H9 (cell line): ENCODE data around the gene ASPHD1. TPM values are rescaled to one million over a fixed set of nuclear protein-coding genes. Genes with fewer than 3 reads are reported as not detected.

Experiments used
- DNase-seq: peaks from one replicate; pipeline ENCODE4 v3.0.0-alpha.2; 2017
- H2AFZ ChIP-seq: one replicate; pipeline ENCODE4 v1.6.1; 2013; ENCODE audit warnings: mild to moderate bottlenecking, low read length, control low read depth, moderate library complexity
- H2AK5ac ChIP-seq: 2 replicates; pipeline ENCODE4 v1.6.1; 2013; ENCODE audit warnings: low read length, control low read depth, mixed read lengths; ENCODE audit not compliant: insufficient read length
- H2BK120ac ChIP-seq: one replicate; pipeline ENCODE4 v1.6.1; 2013; ENCODE audit warnings: low read depth, mild to moderate bottlenecking, low read length, control low read depth, inconsistent platforms; ENCODE audit not compliant: poor library complexity, severe bottlenecking
- H2BK12ac ChIP-seq: 2 replicates; pipeline ENCODE4 v1.6.1; 2013; ENCODE audit warnings: low read length, control low read depth, mixed read lengths, low read depth; ENCODE audit not compliant: insufficient read length
- H2BK15ac ChIP-seq: 2 replicates; pipeline ENCODE4 v1.6.1; 2013; ENCODE audit warnings: low read depth, low read length, control low read depth
- H2BK20ac ChIP-seq: one replicate; pipeline ENCODE4 v1.6.1; 2013; ENCODE audit warnings: low read depth, mild to moderate bottlenecking, low read length, control low read depth, inconsistent platforms; ENCODE audit not compliant: poor library complexity, severe bottlenecking
- H2BK5ac ChIP-seq: 2 replicates; pipeline ENCODE4 v1.6.1; 2013; ENCODE audit warnings: low read length, control low read depth, mixed read lengths; ENCODE audit not compliant: insufficient read length
- H3K14ac ChIP-seq: 2 replicates; pipeline ENCODE4 v1.6.1; 2013; ENCODE audit warnings: low read length, control low read depth; ENCODE audit not compliant: insufficient read depth
- H3K18ac ChIP-seq: 2 replicates; pipeline ENCODE4 v1.6.1; 2013; ENCODE audit warnings: low read depth, mild to moderate bottlenecking, mixed read lengths, low read length, control low read depth; ENCODE audit not compliant: insufficient read length
- H3K23ac ChIP-seq: 2 replicates; pipeline ENCODE4 v1.6.1; 2013; ENCODE audit warnings: low read length, control low read depth, mixed read lengths, low read depth; ENCODE audit not compliant: insufficient read length
- H3K23me2 ChIP-seq: 2 replicates; pipeline ENCODE4 v1.6.1; 2013; ENCODE audit warnings: low read depth, mild to moderate bottlenecking, mixed read lengths, low read length, control low read depth; ENCODE audit not compliant: insufficient read length, poor library complexity, severe bottlenecking
- H3K27ac ChIP-seq: 2 replicates; pipeline ENCODE4 v1.5.1; 2013; ENCODE audit warnings: low read length, control low read depth, mixed read lengths, low read depth; ENCODE audit not compliant: insufficient read length
- H3K27me3 ChIP-seq: 2 replicates; pipeline ENCODE4 v1.6.1; 2013; ENCODE audit warnings: low read length, control low read depth, inconsistent platforms; ENCODE audit not compliant: insufficient read depth
- H3K4ac ChIP-seq: 2 replicates; pipeline ENCODE4 v1.6.1; 2013; ENCODE audit warnings: low read depth, mild to moderate bottlenecking, control low read depth, inconsistent platforms, low read length, moderate library complexity
- H3K4me1 ChIP-seq: 2 replicates; pipeline ENCODE4 v1.6.1; 2013; ENCODE audit warnings: low read length, control low read depth, inconsistent platforms; ENCODE audit not compliant: insufficient read depth
- H3K4me2 ChIP-seq: 2 replicates; pipeline ENCODE4 v1.6.1; 2013; ENCODE audit warnings: low read length, control low read depth, mixed read lengths; ENCODE audit not compliant: insufficient read length, insufficient read depth
- H3K56ac ChIP-seq: 2 replicates; pipeline ENCODE4 v1.6.1; 2013; ENCODE audit warnings: low read depth, mild to moderate bottlenecking, mixed read lengths, low read length, control low read depth; ENCODE audit not compliant: insufficient read length
- H3K79me1 ChIP-seq: 2 replicates; pipeline ENCODE4 v1.6.1; 2013; ENCODE audit warnings: low read depth, mild to moderate bottlenecking, moderate library complexity, low read length, control low read depth, inconsistent platforms; ENCODE audit not compliant: insufficient read depth, poor library complexity, severe bottlenecking
- H3K79me2 ChIP-seq: 2 replicates; pipeline ENCODE4 v1.6.1; 2013; ENCODE audit warnings: low read length, control low read depth, inconsistent platforms; ENCODE audit not compliant: insufficient read depth
- H3K9ac ChIP-seq: 2 replicates; pipeline ENCODE4 v1.6.1; 2013; ENCODE audit warnings: low read length, control low read depth, mixed read lengths; ENCODE audit not compliant: insufficient read length; ENCODE audit errors: extremely low read depth
- H3K9me3 ChIP-seq: one replicate; pipeline ENCODE4 v1.6.1; 2013; ENCODE audit warnings: low read depth, low read length, inconsistent platforms; ENCODE audit not compliant: control insufficient read depth
- H3T11ph ChIP-seq: one replicate; pipeline ENCODE4 v1.6.1; 2013; ENCODE audit warnings: mild to moderate bottlenecking, low read length, control low read depth, inconsistent platforms
- H4K20me1 ChIP-seq: one replicate; pipeline ENCODE4 v1.6.1; 2013; ENCODE audit not compliant: control insufficient read depth, insufficient read length, insufficient read depth
- H4K5ac ChIP-seq: 2 replicates; pipeline ENCODE4 v1.6.1; 2013; ENCODE audit warnings: low read depth, mild to moderate bottlenecking, mixed read lengths, low read length, control low read depth; ENCODE audit not compliant: insufficient read length
- H4K8ac ChIP-seq: replicated peaks from 2 replicates; pipeline ENCODE4 v1.6.1; 2013; ENCODE audit warnings: low read length, control low read depth, mixed read lengths, low read depth; ENCODE audit not compliant: insufficient read length
- H4K91ac ChIP-seq: 2 replicates; pipeline ENCODE4 v1.6.1; 2013; ENCODE audit warnings: low read depth, mild to moderate bottlenecking, moderate library complexity, mixed read lengths, low read length, control low read depth; ENCODE audit not compliant: insufficient read length
- H3K27ac Mint-ChIP-seq, 3 experiments: 2 replicates in 2 of 3; 3 replicates in 1 of 3; pipeline ENCODE4 v1.8.0; 2020 to 2021; ENCODE audit warnings: mixed read lengths in 3 of 3, mild to moderate bottlenecking in 1 of 3, moderate library complexity in 1 of 3
- H3K27me3 Mint-ChIP-seq: 2 replicates; pipeline ENCODE4 v1.8.0; 2021; ENCODE audit warnings: low read depth, mild to moderate bottlenecking, moderate library complexity, mixed read lengths
- H3K36me3 Mint-ChIP-seq, 3 experiments: 2 replicates in 2 of 3; 3 replicates in 1 of 3; pipeline ENCODE4 v1.8.0; 2020 to 2021; ENCODE audit warnings: low read depth in 3 of 3, mixed read lengths in 3 of 3; ENCODE audit not compliant: insufficient read depth in 1 of 3
- H3K4me1 Mint-ChIP-seq, 2 experiments: 2 replicates each; pipeline ENCODE4 v1.8.0; 2020; ENCODE audit warnings: mixed read lengths in 2 of 2
- H3K4me3 Mint-ChIP-seq, 2 experiments: 2 replicates in 1 of 2; 3 replicates in 1 of 2; pipeline ENCODE4 v1.8.0; 2020 to 2021; ENCODE audit warnings: mild to moderate bottlenecking in 2 of 2, mixed read lengths in 2 of 2, moderate library complexity in 1 of 2
- H3K9me3 Mint-ChIP-seq, 2 experiments: 2 replicates in 1 of 2; 3 replicates in 1 of 2; pipeline ENCODE4 v1.8.0; 2020; ENCODE audit warnings: mild to moderate bottlenecking in 2 of 2, mixed read lengths in 2 of 2, moderate library complexity in 1 of 2
- WGBS: extraction: QIAGEN DNeasy Blood & Tissue Kit; methylation state at CpG from one replicate; pipeline ENCODE4 v1.1.7; 2013; ENCODE audit warnings: missing lambda C conversion rate, low lambda C conversion rate, mixed read lengths; ENCODE audit not compliant: insufficient read length; ENCODE audit errors: extremely low coverage; 5-methylcytosine and 5-hydroxymethylcytosine counted together
- total RNA-seq: library from RNA; stranded (reverse); gene quantifications from 2 replicates; pipeline ENCODE4 v1.2.1, GENCODE V29; 2021
- TF ChIP-seq, protein P1 (sequence below): fragments of 200-600 bp; sonication (generic); conservative IDR thresholded peaks from 3 replicates; pipeline ENCODE4 v1.8.0; 2021; ENCODE audit warnings: antibody characterized with exemption, mild to moderate bottlenecking

The ASPHD1 gene
- total RNA-seq, 1 experiment from 2014 or later, result 16.7 TPM

GRCh38 chr16:29871822-29872546 is 28.3 kb upstream of the ASPHD1 start:
- TF ChIP-seq, protein P1, sequence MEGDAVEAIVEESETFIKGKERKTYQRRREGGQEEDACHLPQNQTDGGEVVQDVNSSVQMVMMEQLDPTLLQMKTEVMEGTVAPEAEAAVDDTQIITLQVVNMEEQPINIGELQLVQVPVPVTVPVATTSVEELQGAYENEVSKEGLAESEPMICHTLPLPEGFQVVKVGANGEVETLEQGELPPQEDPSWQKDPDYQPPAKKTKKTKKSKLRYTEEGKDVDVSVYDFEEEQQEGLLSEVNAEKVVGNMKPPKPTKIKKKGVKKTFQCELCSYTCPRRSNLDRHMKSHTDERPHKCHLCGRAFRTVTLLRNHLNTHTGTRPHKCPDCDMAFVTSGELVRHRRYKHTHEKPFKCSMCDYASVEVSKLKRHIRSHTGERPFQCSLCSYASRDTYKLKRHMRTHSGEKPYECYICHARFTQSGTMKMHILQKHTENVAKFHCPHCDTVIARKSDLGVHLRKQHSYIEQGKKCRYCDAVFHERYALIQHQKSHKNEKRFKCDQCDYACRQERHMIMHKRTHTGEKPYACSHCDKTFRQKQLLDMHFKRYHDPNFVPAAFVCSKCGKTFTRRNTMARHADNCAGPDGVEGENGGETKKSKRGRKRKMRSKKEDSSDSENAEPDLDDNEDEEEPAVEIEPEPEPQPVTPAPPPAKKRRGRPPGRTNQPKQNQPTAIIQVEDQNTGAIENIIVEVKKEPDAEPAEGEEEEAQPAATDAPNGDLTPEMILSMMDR, result no peak
- Histone ChIP-seq H4K91ac (no peak overlapping the region), H2BK15ac (no peak overlapping the region), H3K4me2 (no peak overlapping the region), H3K9ac (no peak overlapping the region), H3K27me3 (no peaks in the 10 kb centered on the region), H3K4ac (no peak overlapping the region), H3K18ac (no peak overlapping the region), H3K79me1 (no peaks in the 10 kb centered on the region), H2BK20ac (no peak overlapping the region), H2BK12ac (no peak overlapping the region), H3K14ac (no peak overlapping the region), H4K5ac (no peak overlapping the region), H3K79me2 (no peaks in the 10 kb centered on the region), H2AK5ac (no peak overlapping the region), H4K20me1 (no peaks in the 10 kb centered on the region), H3K9me3 (no peaks in the 10 kb centered on the region), H3K27ac (no peak overlapping the region), H3K4me1 (no peaks in the 10 kb centered on the region), H3K23me2 (peaks cover 7% of the 10 kb centered on the region), H2BK5ac (no peak overlapping the region), H2AFZ (no peak overlapping the region), H3T11ph (no peak overlapping the region), H2BK120ac (no peak overlapping the region), H3K56ac (no peak overlapping the region), H4K8ac (no peak overlapping the region), H3K23ac (no peak overlapping the region)
- H3K9me3 Mint-ChIP-seq, result no peaks in the 10 kb centered on the region; a peak in 1 of 5 replicates
- no peak overlapping the region for H3K4me3 Mint-ChIP-seq
- no CpG with 5 or more reads among the region's 16 CpGs for WGBS
- H3K36me3 Mint-ChIP-seq, result peaks cover 0 to 13% (median 10%) of the 10 kb centered on the region in 3 experiments; a peak in 4 of 7 replicates
- no peak overlapping the region for H3K27ac Mint-ChIP-seq
- peaks cover 5% of the 10 kb centered on the region for H3K27me3 Mint-ChIP-seq
- DNase-seq, result no peak
- H3K4me1 Mint-ChIP-seq, result peaks cover 7 to 8% of the 10 kb centered on the region in 2 experiments
